ENCODE data around the gene CTAG1A.
"Not testable (repeated sequence)": the region's sequence is repeated elsewhere in the genome, so short reads cannot be mapped to it uniquely, and the experiment has no call there.

Gene CTAG1A

GRCh38 chrX:154584585-154585183, at the start of gene CTAG1A:
Gene CTAG1A (plus strand): TSS chrX:154585133. CDS start chrX:154585207, 74 bp downstream.
- not testable (repeated sequence) for DNase-seq

- DNase-seq = no peak
Measured at GRCh38 chrX:154535892-154536291, 49.0 kb upstream of the CTAG1A start.

GRCh38 chrX:154539077-154539476, 45.9 kb upstream of the CTAG1A start:
- no peak for DNase-seq

- not testable (repeated sequence) for DNase-seq
Measured at GRCh38 chrX:154540365-154540764, 44.6 kb upstream of the CTAG1A start.

GRCh38 chrX:154540897-154541535, 43.9 kb upstream of the CTAG1A start:
- DNase-seq = no peak

GRCh38 chrX:154541589-154541895, 43.4 kb upstream of the CTAG1A start:
- DNase-seq = no peak

- peak; percentile 50 to 61 for DNase-seq
Measured at GRCh38 chrX:154541896-154542722, 42.8 kb upstream of the CTAG1A start.

GRCh38 chrX:154542723-154543424, 42.1 kb upstream of the CTAG1A start:
- DNase-seq = peak; percentile 75 to 76

- no peak for DNase-seq
Measured at GRCh38 chrX:154545673-154546274, 39.2 kb upstream of the CTAG1A start.

- peak in 1 of 2 experiments; percentile 20 for DNase-seq
Measured at GRCh38 chrX:154546354-154547244, 38.3 kb upstream of the CTAG1A start, which contains the start of gene G6PD. Gene G6PD (minus strand): TSS chrX:154546846. CDS start chrX:154546155, 691 bp downstream.

- DNase-seq = peak; percentile 72 to 77
Measured at GRCh38 chrX:154547245-154548027, 37.5 kb upstream of the CTAG1A start, which contains the start of gene IKBKG. Gene IKBKG (plus strand): TSS chrX:154547620. CDS start chrX:154552003, 4,383 bp downstream.

- DNase-seq = peak in 1 of 2 experiments; percentile 1
Measured at GRCh38 chrX:154548028-154548316, 37.0 kb upstream of the CTAG1A start.

GRCh38 chrX:154549766-154550165, 35.2 kb upstream of the CTAG1A start:
- DNase-seq = no peak

- DNase-seq = peak; percentile 17 to 22
Measured at GRCh38 chrX:154552112-154552806, 32.7 kb upstream of the CTAG1A start.

- not testable (repeated sequence) for DNase-seq
Measured at GRCh38 chrX:154558060-154558690, 26.8 kb upstream of the CTAG1A start.

- not testable (repeated sequence) for DNase-seq
Measured at GRCh38 chrX:154558896-154559295, 26.0 kb upstream of the CTAG1A start.

GRCh38 chrX:154560326-154560725, 24.6 kb upstream of the CTAG1A start:
- DNase-seq = not testable (repeated sequence)

- DNase-seq = not testable (repeated sequence)
Measured at GRCh38 chrX:154562295-154562694, 22.6 kb upstream of the CTAG1A start.

- not testable (repeated sequence) for DNase-seq
Measured at GRCh38 chrX:154570361-154570760, 14.6 kb upstream of the CTAG1A start.

GRCh38 chrX:154573061-154573460, 11.9 kb upstream of the CTAG1A start:
- not testable (repeated sequence) for DNase-seq

Measured in Kasumi-1 (cell line).